GM10248 (cell line): ENCODE results near the gene APOM.

ENCODE experiments used
- CTCF ChIA-PET: fragments of 300-600 bp; sonication (Branson Sonifier 250); formaldehyde crosslinking; extraction: SDS; loops from one replicate; lab custom pipeline; 2021; ENCODE audit warnings: antibody characterized with exemption; lab: Yijun Ruan, JAX
- POLR2A ChIA-PET: fragments of 350-650 bp; sonication (Branson Sonifier 250); formaldehyde crosslinking; extraction: SDS; loops from one replicate; lab custom pipeline; 2020; ENCODE audit warnings: antibody characterized with exemption; lab: Yijun Ruan, JAX
- DNase-seq: peaks from one replicate; pipeline ENCODE4 v3.0.0; 2012; ENCODE audit errors: extremely low spot score
- TF ChIP-seq, protein P1 (sequence below): IDR thresholded peaks from 2 replicates; pipeline ENCODE4 v1.5.1; 2012; ENCODE audit warnings: mild to moderate bottlenecking, low read depth; ENCODE audit errors: extremely low read depth, missing control alignments, control extremely low read depth

Gene APOM

DNA sequence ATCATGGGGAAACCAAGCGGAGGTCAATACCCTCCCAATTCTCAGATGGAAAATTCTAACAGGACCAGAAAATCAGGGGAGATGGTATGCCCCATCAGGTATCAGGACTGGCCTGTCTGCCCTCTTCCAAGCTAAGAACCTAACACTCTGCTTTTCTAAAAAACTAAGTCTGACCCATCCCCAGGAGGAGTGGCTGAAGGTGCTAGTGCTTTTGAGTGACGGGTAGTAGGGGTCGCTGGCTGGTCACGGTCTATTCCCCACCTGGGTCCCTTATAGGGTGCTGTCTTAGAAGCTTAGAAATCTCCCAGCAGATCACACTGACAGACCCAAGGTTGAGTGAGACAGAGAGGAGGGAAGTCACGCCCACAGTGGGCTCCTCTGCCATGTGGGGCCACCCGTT, 37.8 kb downstream of the APOM start:
- DNase-seq: no peak
- TF ChIP-seq, protein P1, sequence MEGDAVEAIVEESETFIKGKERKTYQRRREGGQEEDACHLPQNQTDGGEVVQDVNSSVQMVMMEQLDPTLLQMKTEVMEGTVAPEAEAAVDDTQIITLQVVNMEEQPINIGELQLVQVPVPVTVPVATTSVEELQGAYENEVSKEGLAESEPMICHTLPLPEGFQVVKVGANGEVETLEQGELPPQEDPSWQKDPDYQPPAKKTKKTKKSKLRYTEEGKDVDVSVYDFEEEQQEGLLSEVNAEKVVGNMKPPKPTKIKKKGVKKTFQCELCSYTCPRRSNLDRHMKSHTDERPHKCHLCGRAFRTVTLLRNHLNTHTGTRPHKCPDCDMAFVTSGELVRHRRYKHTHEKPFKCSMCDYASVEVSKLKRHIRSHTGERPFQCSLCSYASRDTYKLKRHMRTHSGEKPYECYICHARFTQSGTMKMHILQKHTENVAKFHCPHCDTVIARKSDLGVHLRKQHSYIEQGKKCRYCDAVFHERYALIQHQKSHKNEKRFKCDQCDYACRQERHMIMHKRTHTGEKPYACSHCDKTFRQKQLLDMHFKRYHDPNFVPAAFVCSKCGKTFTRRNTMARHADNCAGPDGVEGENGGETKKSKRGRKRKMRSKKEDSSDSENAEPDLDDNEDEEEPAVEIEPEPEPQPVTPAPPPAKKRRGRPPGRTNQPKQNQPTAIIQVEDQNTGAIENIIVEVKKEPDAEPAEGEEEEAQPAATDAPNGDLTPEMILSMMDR: no peak
- ChIA-PET POLR2A (interaction anchor here (0.6 to 0.7 kb wide), 3 partner anchors 20 to 183 kb away, joined by 3 to 5 read pairs (median 4); no protein-coding TSS in a partner anchor), CTCF (interaction anchor here (0.8 to 6.1 kb wide), 7 partner anchors 9 to 76 kb away, joined by 3 to 26 read pairs (median 6); partner anchors contain the start of genes ABHD16A, DDAH2, GPANK1 and LY6G5C)

DNA sequence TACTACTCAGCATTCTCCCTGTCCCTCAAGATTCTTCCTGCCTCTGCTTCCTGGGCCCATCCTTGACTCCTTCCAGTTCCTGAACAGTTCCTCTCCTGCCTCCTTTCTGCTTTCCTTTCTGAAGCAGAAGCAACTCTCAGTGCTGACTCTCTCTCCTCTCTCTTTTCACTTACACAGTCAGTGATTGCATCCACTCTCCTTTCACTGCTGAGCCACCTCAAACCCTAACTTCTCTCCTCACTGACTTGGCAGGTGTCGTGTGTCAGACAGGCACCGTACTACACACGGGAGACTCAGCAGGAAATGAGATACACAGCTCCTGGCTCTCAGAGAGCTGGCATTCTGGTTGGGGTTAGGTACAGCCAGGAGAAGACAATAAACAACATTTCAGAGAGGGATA, 41.9 kb downstream of the APOM start:
- DNase-seq: no peak
- ChIA-PET POLR2A (interaction anchor here (0.9 kb wide), 1 partner anchor 33 kb away, joined by 3 read pairs; the partner anchor contains the start of gene GPANK1), CTCF (interaction anchor here (0.8 to 2.1 kb wide), 2 partner anchors 8 to 192 kb away, joined by 3 to 7 read pairs; no protein-coding TSS in a partner anchor)
- TF ChIP-seq, protein P1: no peak

DNA sequence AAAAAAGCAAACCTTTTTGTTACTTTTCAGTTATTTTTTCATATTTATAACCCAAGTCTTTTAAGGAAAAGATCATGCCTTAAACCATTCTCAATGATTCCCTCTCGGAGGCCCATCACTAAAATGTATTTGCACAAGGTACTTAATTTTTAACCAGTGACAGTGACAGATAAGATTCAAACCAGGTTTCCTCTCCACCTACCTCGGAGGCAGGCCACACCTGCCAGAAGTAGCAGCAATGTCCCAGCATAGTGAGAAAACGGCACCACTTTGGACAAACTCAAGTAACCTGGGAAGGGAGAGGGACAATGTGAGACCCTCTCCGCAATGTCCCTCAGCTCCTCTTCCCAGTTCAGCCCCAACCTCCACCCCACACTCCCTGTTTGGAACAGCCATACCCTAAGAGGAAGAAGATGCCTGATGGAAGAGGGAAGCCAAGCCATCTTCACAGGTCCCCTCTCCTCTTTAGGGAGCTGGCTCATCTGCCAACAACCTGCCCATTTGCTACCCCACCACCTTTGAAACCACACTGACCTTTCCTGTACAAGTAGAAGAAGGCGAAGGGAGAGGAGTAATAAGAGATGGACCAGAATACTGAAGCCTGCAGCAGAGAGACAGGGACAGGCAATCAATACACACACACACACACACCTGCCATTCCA, 45.2 kb downstream of the APOM start:
- ChIA-PET CTCF (interaction anchor here (1.6 kb wide), 1 partner anchor 69 kb away, joined by 5 read pairs; no protein-coding TSS in a partner anchor), POLR2A (interaction anchor here (0.6 kb wide), 1 partner anchor 126 kb away, joined by 3 read pairs; no protein-coding TSS in a partner anchor)
- DNase-seq: no peak
- TF ChIP-seq, protein P1: no peak

DNA sequence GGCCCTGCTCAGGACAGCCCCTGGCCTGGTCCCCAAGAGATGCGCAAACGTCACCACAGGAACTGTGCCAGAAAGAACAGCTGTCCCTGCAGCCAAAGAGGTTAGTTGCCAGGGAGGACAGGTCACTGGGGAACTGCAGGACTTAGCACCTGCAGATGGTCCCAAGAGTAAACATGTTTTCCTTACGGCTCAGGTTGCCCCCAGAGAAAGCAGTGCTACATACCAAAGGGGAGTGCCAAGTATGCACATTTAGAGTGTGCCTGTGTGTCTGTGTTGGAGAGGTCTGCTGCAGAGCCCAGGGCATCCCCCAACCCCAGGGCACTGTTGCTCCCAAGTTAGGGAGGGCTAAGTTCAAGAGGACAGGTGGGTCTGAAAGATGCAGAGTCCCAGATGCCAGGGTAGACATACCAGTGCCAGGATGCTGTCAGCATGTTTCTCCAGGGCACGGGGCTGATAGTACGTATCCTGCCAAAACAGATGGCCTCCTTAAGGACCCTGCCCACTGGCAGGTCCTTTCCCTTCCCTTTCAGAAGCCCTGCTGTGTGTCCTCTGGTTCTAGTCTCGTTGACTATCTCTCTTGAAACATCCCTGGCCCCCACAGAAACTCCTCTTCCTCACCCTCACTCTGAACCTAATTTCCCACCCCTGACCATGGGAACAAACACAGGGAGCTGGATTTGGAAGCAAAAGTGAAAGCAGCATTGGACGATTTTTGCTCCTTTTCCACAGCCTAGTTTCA, 46.1 kb downstream of the APOM start:
- TF ChIP-seq, protein P1: no peak
- POLR2A ChIA-PET: interaction anchor here (0.6 kb wide), 1 partner anchor 127 kb away, joined by 3 read pairs; no protein-coding TSS in a partner anchor
- CTCF ChIA-PET: interaction anchor here (1.3 to 1.8 kb wide), 4 partner anchors 9 to 28 kb away, joined by 4 to 6 read pairs (median 4); no protein-coding TSS in a partner anchor

DNA sequence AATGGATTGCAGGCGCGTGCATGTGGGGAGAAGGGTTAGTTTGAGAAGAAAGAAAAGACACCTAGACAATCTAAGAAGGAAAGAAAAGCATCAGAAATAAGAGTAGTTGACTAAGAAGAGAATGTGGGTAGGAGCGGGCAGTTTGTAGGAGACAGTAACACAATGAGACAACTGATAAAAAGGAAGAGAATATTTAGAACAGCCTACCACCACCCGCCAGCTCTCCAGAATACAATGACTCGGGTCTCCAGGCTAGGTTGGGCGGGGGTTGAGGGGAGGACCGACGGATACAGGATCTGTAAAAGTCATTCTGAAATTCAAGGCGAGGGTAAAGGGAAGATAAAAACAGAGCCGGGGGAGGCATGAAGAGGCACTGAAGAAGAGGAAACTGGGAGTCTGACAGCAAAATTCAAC, 46.7 kb downstream of the APOM start:
- TF ChIP-seq, protein P1: no peak
- DNase-seq: peak; percentile 35
- ChIA-PET POLR2A (interaction anchor here (0.6 to 1.3 kb wide), 4 partner anchors 8 to 138 kb away, joined by 3 to 7 read pairs (median 5); partner anchors contain the start of gene GPANK1), CTCF (interaction anchor here (0.9 to 1.8 kb wide), 9 partner anchors 9 to 124 kb away, joined by 3 to 6 read pairs (median 4); partner anchors contain the start of genes LSM2 and LY6G5C)

More for the DNA sequence above, 46.1 kb downstream of the APOM start:
- DNase-seq: no peak
